Heart left ventricle (tissue), 13 donors: ENCODE results near the gene VAV1.

ENCODE experiments used
- POLR2A ChIP-seq, 2 donors: fragments of 450-650 bp; IDR thresholded peaks; one replicate each; pipeline ENCODE4 v1.6.1; 2017; ENCODE audit warnings: antibody characterized with exemption in 2 of 2, mild to moderate bottlenecking in 2 of 2, moderate library complexity in 2 of 2
- TF ChIP-seq, protein P1 (sequence below), 12 donors: fragments of 200-600 bp; sonication (generic) in 4 of 12; IDR thresholded peaks; one replicate each; pipeline versions ENCODE4 v1.5.0 to v1.8.0; 2018 to 2022; ENCODE audit warnings: antibody characterized with exemption in 12 of 12, mild to moderate bottlenecking in 5 of 12
- donor health status: ischemic (EF 13 %, LVEDD 7.1; RV severe dilation, severe dysfunction).
- donor health status: DM: no; HTN: yes; CAD: no.
- donor health status: DM: no; HTN: no; CAD: no.
- donor health status: ischemic (EF 25% LVEDD 6.9; RV normal size, moderate dysfunction).
- donor health status: ischemic (EF 25% LVEDD 5.7; RV mildly dilated, moderate dysfunction).
- donor health status: ischemic (EF 35%, LVEDD 5.7; RV mildly dilated, moderate dysfunction).
- donor health status: nonischemic (EF 11% LVEDD 7.7; RV severe dilation, severe dysfunction).
- donor health status: DM: yes; HTN: yes; CAD: no.
- donor health status: PGD.
- donor health status: ischemic (EF 29% LVEDD 5.4; RV normal size, mild dysfunction).
- donor health status: nonischemic (EF 23%, LVEDD 6.1; RV moderate dilation, normal function).

DNA sequence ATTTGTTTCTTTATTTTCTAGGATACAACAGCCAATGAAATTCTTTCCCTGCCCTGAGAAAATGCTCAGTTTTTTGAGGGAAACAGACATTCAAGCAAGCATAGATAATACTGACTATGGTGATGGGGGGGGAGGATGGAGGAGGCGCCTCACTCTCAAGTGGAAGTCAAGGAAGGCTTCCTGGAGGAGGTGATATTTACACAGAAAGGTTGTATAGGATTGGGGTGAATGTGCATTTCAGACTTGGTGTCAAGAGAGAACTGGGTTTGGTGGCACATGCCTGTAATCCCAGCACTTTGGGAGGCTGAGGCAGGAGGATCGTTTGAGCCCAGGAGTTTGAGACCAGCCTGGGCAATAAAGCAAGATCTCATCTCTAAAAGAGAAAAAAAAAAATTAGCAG, 102.7 kb downstream of the VAV1 start:
- TF ChIP-seq, protein P1, sequence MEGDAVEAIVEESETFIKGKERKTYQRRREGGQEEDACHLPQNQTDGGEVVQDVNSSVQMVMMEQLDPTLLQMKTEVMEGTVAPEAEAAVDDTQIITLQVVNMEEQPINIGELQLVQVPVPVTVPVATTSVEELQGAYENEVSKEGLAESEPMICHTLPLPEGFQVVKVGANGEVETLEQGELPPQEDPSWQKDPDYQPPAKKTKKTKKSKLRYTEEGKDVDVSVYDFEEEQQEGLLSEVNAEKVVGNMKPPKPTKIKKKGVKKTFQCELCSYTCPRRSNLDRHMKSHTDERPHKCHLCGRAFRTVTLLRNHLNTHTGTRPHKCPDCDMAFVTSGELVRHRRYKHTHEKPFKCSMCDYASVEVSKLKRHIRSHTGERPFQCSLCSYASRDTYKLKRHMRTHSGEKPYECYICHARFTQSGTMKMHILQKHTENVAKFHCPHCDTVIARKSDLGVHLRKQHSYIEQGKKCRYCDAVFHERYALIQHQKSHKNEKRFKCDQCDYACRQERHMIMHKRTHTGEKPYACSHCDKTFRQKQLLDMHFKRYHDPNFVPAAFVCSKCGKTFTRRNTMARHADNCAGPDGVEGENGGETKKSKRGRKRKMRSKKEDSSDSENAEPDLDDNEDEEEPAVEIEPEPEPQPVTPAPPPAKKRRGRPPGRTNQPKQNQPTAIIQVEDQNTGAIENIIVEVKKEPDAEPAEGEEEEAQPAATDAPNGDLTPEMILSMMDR (IDR thresholded peaks at IDR 0.05) = no peak
- TF ChIP-seq POLR2A (IDR thresholded peaks at IDR 0.05) = no peak
